HepG2 (cell line): Measurements from ENCODE around the gene RIMBP2. TPM values are rescaled to one million over a fixed set of nuclear protein-coding genes. Genes with fewer than 3 reads are reported as not detected.

Source experiments
- ATAC-seq: fragments of 200-7000 bp; cut with Tn5 transposase; 3 replicates; pipeline ENCODE4 v1.9.1; 2020; ENCODE audit warnings: mild to moderate bottlenecking, moderate library complexity
- BruUV-seq: library from RNA; stranded (reverse); fragments of 400-500 nt; replicated peaks from 2 replicates; lab custom pipeline; 2021; lab: Mats Ljungman, UMichigan
- CTCF ChIA-PET: fragments of 300-600 bp; formaldehyde crosslinking; extraction: SDS; loops from one replicate; lab custom pipeline; 2021; ENCODE audit warnings: low total read pairs, inconsistent platforms, low intra/inter-chr PET ratio; lab: Yijun Ruan, JAX
- POLR2A ChIA-PET: fragments of 350-600 bp; sonication (Branson Sonifier 250); formaldehyde crosslinking; loops from one replicate; lab custom pipeline; 2020; ENCODE audit warnings: antibody characterized with exemption, inconsistent platforms; lab: Yijun Ruan, JAX
- DNase-seq: peaks from one replicate; pipeline ENCODE4 v3.0.0-alpha.2; 2015; ENCODE audit warnings: low spot score
- FAIRE-seq: peaks from 3 replicates; lab custom pipeline; 2011; peaks lifted over from hg19 to GRCh38; lab: Jason Lieb, UNC
- H2AFZ ChIP-seq: one replicate; pipeline ENCODE4 v1.6.1; 2011; ENCODE audit warnings: low read length, inconsistent platforms
- H3K27ac ChIP-seq: fragments of 300-600 bp; 3 replicates; pipeline ENCODE4 v1.8.0; 2011; ENCODE audit warnings: mixed run types, mild to moderate bottlenecking, mixed read lengths, low read length, inconsistent platforms; ENCODE audit not compliant: insufficient read depth; ENCODE audit errors: extremely low read length
- H3K27me3 ChIP-seq, 2 experiments: fragments of 200-600 bp in 1 of 2; 2 replicates in 1 of 2; 3 replicates in 1 of 2; pipeline versions ENCODE4 v1.6.0 to v1.8.0; 2011; ENCODE audit warnings: low read length in 2 of 2, mild to moderate bottlenecking in 2 of 2, moderate library complexity in 2 of 2, inconsistent platforms in 1 of 2; ENCODE audit not compliant: insufficient read depth in 2 of 2, control insufficient read depth in 1 of 2
- H3K36me3 ChIP-seq, 2 experiments: fragments of 200-600 bp in 1 of 2; replicated peaks in 1 of 2; 2 replicates in 1 of 2; 3 replicates in 1 of 2; pipeline versions ENCODE4 v1.5.1 to v1.8.0; 2011; ENCODE audit warnings: low read length in 2 of 2, inconsistent platforms in 1 of 2; ENCODE audit not compliant: insufficient read depth in 2 of 2, control insufficient read depth in 1 of 2
- H3K4me1 ChIP-seq: 2 replicates; pipeline ENCODE4 v1.5.1; 2012; ENCODE audit warnings: low read length, inconsistent platforms; ENCODE audit not compliant: insufficient read depth
- H3K4me2 ChIP-seq: 2 replicates; pipeline ENCODE4 v1.6.0; 2011; ENCODE audit warnings: low read depth, low read length, inconsistent platforms
- H3K4me3 ChIP-seq, 3 experiments: fragments of 200-600 bp in 1 of 3; sonication (generic), shearing (Covaris generic) in 1 of 3; replicated peaks in 1 of 3; 2 replicates each; pipeline ENCODE4 v1.5.1; 2011 to 2016; ENCODE audit warnings: low read length in 3 of 3, inconsistent platforms in 2 of 3, low read depth in 2 of 3, mild to moderate bottlenecking in 2 of 3, control low read depth in 1 of 3, mixed read lengths in 1 of 3; ENCODE audit not compliant: insufficient read depth in 1 of 3
- H3K79me2 ChIP-seq: one replicate; pipeline ENCODE4 v1.6.1; 2011; ENCODE audit warnings: low read length, inconsistent platforms; ENCODE audit not compliant: insufficient read depth
- H3K9ac ChIP-seq: 2 replicates; pipeline ENCODE4 v1.6.0; 2011; ENCODE audit warnings: mild to moderate bottlenecking, low read depth, low read length, inconsistent platforms; ENCODE audit not compliant: insufficient read depth
- H3K9me3 ChIP-seq: 2 replicates; pipeline ENCODE4 v1.5.1; 2012; ENCODE audit warnings: mild to moderate bottlenecking, low read length
- H4K20me1 ChIP-seq: 2 replicates; pipeline ENCODE4 v1.6.0; 2011; ENCODE audit warnings: inconsistent platforms, mild to moderate bottlenecking, low read length, moderate library complexity; ENCODE audit not compliant: insufficient read depth
- CSRNP1 ChIP-seq: sonication (generic); formaldehyde crosslinking; IDR thresholded peaks from 2 replicates; pipeline ENCODE4 v1.8.1; 2023; ENCODE audit warnings: mild to moderate bottlenecking, missing genetic modification reagents
- EP300 ChIP-seq, 3 experiments: sonication (generic) in 1 of 3; formaldehyde crosslinking in 1 of 3; IDR thresholded peaks; 2 replicates each; pipeline versions ENCODE4 v1.5.1 to v1.6.1; 2011 to 2020; ENCODE audit warnings: low read depth in 2 of 3, low read length in 2 of 3, borderline replicate concordance in 1 of 3, improper control_type of control experiment in 1 of 3, mild to moderate bottlenecking in 1 of 3, missing genetic modification reagents in 1 of 3, moderate library complexity in 1 of 3
- FOXK2 ChIP-seq: fragments of 450-650 bp; IDR thresholded peaks from 2 replicates; pipeline ENCODE4 v1.6.1; 2016
- HINFP ChIP-seq: sonication (generic); formaldehyde crosslinking; IDR thresholded peaks from 2 replicates; pipeline ENCODE4 v1.4.0; 2020; ENCODE audit warnings: low read depth, mild to moderate bottlenecking, missing genetic modification reagents
- KDM6A ChIP-seq: IDR thresholded peaks from 2 replicates; pipeline ENCODE4 v1.6.1; 2016; ENCODE audit warnings: low read depth
- RARA ChIP-seq: IDR thresholded peaks from 2 replicates; pipeline ENCODE4 v1.6.1; 2016; ENCODE audit warnings: missing genetic modification reagents, missing compliant biosample characterization
- SIX1 ChIP-seq: sonication (generic); formaldehyde crosslinking; IDR thresholded peaks from 2 replicates; pipeline ENCODE4 v1.4.0; 2020; ENCODE audit warnings: missing genetic modification reagents, borderline replicate concordance
- SP140L ChIP-seq: sonication (generic); formaldehyde crosslinking; IDR thresholded peaks from 2 replicates; pipeline ENCODE4 v1.4.0; 2020; ENCODE audit warnings: missing genetic modification reagents, borderline replicate concordance
- TBX2 ChIP-seq: sonication (generic); formaldehyde crosslinking; IDR thresholded peaks from 2 replicates; pipeline ENCODE4 v1.5.0; 2020; ENCODE audit warnings: missing genetic modification reagents, mild to moderate bottlenecking, borderline replicate concordance
- YY1 ChIP-seq: IDR thresholded peaks from 2 replicates; pipeline ENCODE4 v1.6.1; 2011; ENCODE audit warnings: low read length, low read depth, moderate library complexity, mild to moderate bottlenecking; ENCODE audit not compliant: insufficient read depth, insufficient replicate concordance
- ZFP1 ChIP-seq: IDR thresholded peaks from 2 replicates; pipeline ENCODE4 v1.6.1; 2016
- ZNF251 ChIP-seq: sonication (generic); formaldehyde crosslinking; IDR thresholded peaks from 2 replicates; pipeline ENCODE4 v1.9.0; 2021; ENCODE audit warnings: mild to moderate bottlenecking, missing genetic modification reagents
- ZNF619 ChIP-seq: sonication (generic); formaldehyde crosslinking; IDR thresholded peaks from 2 replicates; pipeline ENCODE4 v1.4.0; 2020; ENCODE audit warnings: mild to moderate bottlenecking, missing genetic modification reagents
- WGBS: methylation state at CpG from one replicate; pipeline ENCODE4 v1.1.6; 2017; ENCODE audit warnings: low lambda C conversion rate; 5-methylcytosine and 5-hydroxymethylcytosine counted together
- in situ Hi-C: cut with HindIII; loops from 2 replicates; pipeline ENCODE4 v1.10.0; 2017; ENCODE audit warnings: low pct_unique_long_range_greater_than_20kb; ENCODE audit not compliant: extremely low pct_ligation_motif_present
- intact Hi-C: fragments of 100-400 bp; cut with micrococcal nuclease; formaldehyde crosslinking; loops from one replicate; pipeline ENCODE4 v1.10.0; 2022; ENCODE audit not compliant: unreplicated experiment
- polyA plus RNA-seq, 8 experiments: library from polyadenylated mRNA; depleted of rRNA in 3 of 8; stranded (reverse) in 7 of 8; unstranded in 1 of 8; fragments of >200 nt; fragmentation: Illumina TruSeq in 4 of 8; extraction: Trizol in 4 of 8; gene quantifications; 2 replicates each; pipeline versions ENCODE4 v1.2.1 to v1.2.3, GENCODE V29; 2011 to 2016; ENCODE audit warnings: low read depth in 4 of 8, missing spikeins in 1 of 8, mixed read lengths in 1 of 8; ENCODE audit not compliant: insufficient read depth in 1 of 8
- total RNA-seq, 5 experiments: library from RNA; depleted of rRNA; stranded (reverse); fragments of >200 nt; fragmentation: Illumina TruSeq; extraction: Trizol; gene quantifications; 2 replicates each; pipeline ENCODE4 v1.2.3, GENCODE V29; 2016; ENCODE audit warnings: low read depth in 1 of 5
- TF ChIP-seq, protein P1 (sequence below): sonication (generic); formaldehyde crosslinking; IDR thresholded peaks from 2 replicates; pipeline ENCODE4 v1.5.1; 2020; ENCODE audit warnings: missing genetic modification reagents, mild to moderate bottlenecking, borderline replicate concordance
- TF ChIP-seq, protein P2 (sequence below): sonication (generic); formaldehyde crosslinking; IDR thresholded peaks from 2 replicates; pipeline ENCODE4 v1.4.0; 2020; ENCODE audit warnings: mild to moderate bottlenecking, missing genetic modification reagents

RIMBP2 gene
- total and polyA plus RNA-seq, 2 of the 13 experiments (the other 11 are each of a cell fraction or from before 2014, with no cell fraction given), result 0.03 TPM; not detected in 1

DNA sequence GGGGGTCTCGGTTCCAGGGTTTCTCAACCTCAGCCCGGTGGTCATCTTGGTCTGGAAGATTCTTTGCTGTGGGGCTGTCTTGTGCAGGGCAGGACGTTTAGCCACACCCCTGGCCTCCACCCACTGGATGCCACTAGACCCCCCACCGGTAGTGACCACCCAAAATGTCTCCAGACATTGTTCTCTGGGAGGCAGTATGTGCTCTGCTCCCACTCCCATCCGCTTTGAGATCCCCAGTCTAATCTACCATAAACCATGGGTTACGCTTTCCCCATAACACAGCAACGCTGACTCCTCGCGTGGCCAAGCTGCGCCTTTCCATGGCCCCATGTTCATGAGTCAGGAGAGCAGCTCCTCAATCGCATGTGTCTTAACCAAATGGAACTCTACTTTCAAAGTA lies 155.8 kb downstream of the RIMBP2 start:
- no peak overlapping the region for H3K4me3 ChIP-seq
- H3K4me2 ChIP-seq, result no peak overlapping the region
- H3K27me3 ChIP-seq, result peaks cover 4 to 30% of the 10 kb centered on the region in 2 experiments; a peak in 4 of 5 replicates
- no peak overlapping the region for H2AFZ ChIP-seq
- WGBS, result 49% methylated on average over 11 of the region's 11 CpGs
- in situ Hi-C loops (no loop called here), intact Hi-C loops (no loop called here)
- H3K36me3 ChIP-seq, result no peaks in the 10 kb centered on the region
- no peak overlapping the region for H3K9ac ChIP-seq
- H4K20me1 ChIP-seq, result no peaks in the 10 kb centered on the region
- H3K27ac ChIP-seq, result no peak overlapping the region
- TF ChIP-seq ZNF619 (CRISPR knock-in tag), result no peak
- no peak for TF ChIP-seq YY1
- no peak for TF ChIP-seq EP300 (IDR thresholded peaks at IDR 0.05; ENCODE audit: low read depth in 2 of 2, low read length in 2 of 2)
- TF ChIP-seq EP300 (CRISPR knock-in tag; IDR thresholded peaks at IDR 0.05; ENCODE audit: borderline replicate concordance), result no peak
- TF ChIP-seq, protein P1, sequence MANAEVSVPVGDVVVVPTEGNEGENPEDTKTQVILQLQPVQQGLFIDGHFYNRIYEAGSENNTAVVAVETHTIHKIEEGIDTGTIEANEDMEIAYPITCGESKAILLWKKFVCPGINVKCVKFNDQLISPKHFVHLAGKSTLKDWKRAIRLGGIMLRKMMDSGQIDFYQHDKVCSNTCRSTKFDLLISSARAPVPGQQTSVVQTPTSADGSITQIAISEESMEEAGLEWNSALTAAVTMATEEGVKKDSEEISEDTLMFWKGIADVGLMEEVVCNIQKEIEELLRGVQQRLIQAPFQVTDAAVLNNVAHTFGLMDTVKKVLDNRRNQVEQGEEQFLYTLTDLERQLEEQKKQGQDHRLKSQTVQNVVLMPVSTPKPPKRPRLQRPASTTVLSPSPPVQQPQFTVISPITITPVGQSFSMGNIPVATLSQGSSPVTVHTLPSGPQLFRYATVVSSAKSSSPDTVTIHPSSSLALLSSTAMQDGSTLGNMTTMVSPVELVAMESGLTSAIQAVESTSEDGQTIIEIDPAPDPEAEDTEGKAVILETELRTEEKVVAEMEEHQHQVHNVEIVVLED, result no peak
- TF ChIP-seq, protein P2, sequence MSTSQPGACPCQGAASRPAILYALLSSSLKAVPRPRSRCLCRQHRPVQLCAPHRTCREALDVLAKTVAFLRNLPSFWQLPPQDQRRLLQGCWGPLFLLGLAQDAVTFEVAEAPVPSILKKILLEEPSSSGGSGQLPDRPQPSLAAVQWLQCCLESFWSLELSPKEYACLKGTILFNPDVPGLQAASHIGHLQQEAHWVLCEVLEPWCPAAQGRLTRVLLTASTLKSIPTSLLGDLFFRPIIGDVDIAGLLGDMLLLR (CRISPR knock-in tag), result no peak
- TF ChIP-seq TBX2 (CRISPR knock-in tag), result no peak
- TF ChIP-seq SP140L (CRISPR knock-in tag), result no peak
- no peak for TF ChIP-seq FOXK2
- no peak for TF ChIP-seq ZFP1
- TF ChIP-seq RARA (CRISPR knock-in tag), result no peak
- TF ChIP-seq KDM6A (CRISPR knock-in tag), result no peak
- no peak for TF ChIP-seq SIX1
- TF ChIP-seq ZNF251 (CRISPR knock-in tag), result no peak
- TF ChIP-seq HINFP, result no peak
- no peak for TF ChIP-seq CSRNP1 (CRISPR knock-in tag)
- peaks cover 13% of the 10 kb centered on the region for H3K4me1 ChIP-seq
- H3K79me2 ChIP-seq, result no peaks in the 10 kb centered on the region
- BruUV-seq, result no TSS peak
- peaks cover 11% of the 10 kb centered on the region for H3K9me3 ChIP-seq
- no peak for DNase-seq
- CTCF ChIA-PET, result no interaction called here
- ATAC-seq, result no peak
- FAIRE-seq, result no peak
- POLR2A ChIA-PET, result no interaction called here
